Skeletal muscle satellite cell (primary cell): ENCODE measurements around the gene ATP13A5.

Source experiments
- H3K27me3 ChIP-seq: 2 replicates; pipeline ENCODE4 v1.7.0; 2013; ENCODE audit warnings: low read length; ENCODE audit not compliant: control insufficient read depth, insufficient read depth
- H3K36me3 ChIP-seq: 2 replicates; pipeline ENCODE4 v1.7.0; 2013; ENCODE audit warnings: mild to moderate bottlenecking, control low read depth, low read length; ENCODE audit not compliant: insufficient read depth
- H3K4me1 ChIP-seq: 2 replicates; pipeline ENCODE4 v1.7.0; 2013; ENCODE audit warnings: low read length; ENCODE audit not compliant: control insufficient read depth, insufficient read depth
- H3K4me2 ChIP-seq: 2 replicates; pipeline ENCODE4 v1.7.0; 2013; ENCODE audit warnings: mild to moderate bottlenecking, low read length
- H3K4me3 ChIP-seq: 2 replicates; pipeline ENCODE4 v1.7.0; 2013; ENCODE audit warnings: low read length
- H3K9ac ChIP-seq: 2 replicates; pipeline ENCODE4 v1.7.0; 2013; ENCODE audit warnings: mild to moderate bottlenecking, low read depth, low read length, moderate library complexity
- H3K9me3 ChIP-seq: replicated peaks from 2 replicates; pipeline ENCODE4 v1.7.0; 2013; ENCODE audit warnings: mild to moderate bottlenecking, control low read depth, low read length

ATP13A5 gene

DNA sequence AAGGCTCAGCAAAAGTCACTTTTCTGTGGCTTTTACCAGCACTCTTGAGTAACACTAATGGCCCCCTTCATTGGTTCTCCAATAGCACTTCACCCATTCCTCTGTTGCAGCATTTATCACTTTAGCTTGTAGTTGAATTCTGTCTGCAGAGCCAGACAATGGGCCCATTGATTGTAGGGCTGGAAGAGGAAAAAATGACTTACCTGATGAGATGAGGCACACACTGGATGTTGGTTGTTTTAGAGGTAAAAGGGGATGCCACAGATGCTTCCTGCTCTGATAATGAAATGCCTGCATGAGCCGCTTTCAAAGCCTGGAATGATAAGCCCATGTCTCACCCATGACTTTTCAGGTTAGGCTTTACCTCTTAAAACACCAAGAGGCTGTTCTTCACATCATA lies 73.2 kb downstream of the ATP13A5 start:
- H3K27me3 ChIP-seq, result no peaks in the 10 kb centered on the region
- no peaks in the 10 kb centered on the region for H3K36me3 ChIP-seq
- H3K9ac ChIP-seq, result no peak overlapping the region
- no peak overlapping the region for H3K4me2 ChIP-seq
- H3K9me3 ChIP-seq, result no peaks in the 10 kb centered on the region
- no peak overlapping the region for H3K4me3 ChIP-seq
- no peaks in the 10 kb centered on the region for H3K4me1 ChIP-seq

DNA sequence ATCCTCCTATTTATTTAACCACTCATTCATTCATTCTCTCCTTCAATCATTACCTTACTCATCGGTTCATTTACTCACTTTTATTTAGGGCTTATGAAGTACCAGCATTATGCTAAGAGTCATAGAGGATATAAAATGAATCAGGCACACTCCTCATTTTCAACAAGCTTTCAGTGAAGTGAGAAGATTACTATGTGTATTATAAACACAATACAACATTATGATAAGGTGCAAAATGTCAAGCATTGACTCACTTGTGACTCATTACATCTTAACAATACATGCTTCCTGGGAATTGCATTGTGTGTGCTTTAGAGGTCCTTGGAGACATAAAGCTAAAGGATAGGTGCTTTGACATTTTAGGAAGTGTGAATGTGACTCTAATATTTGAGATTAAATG lies 77.1 kb downstream of the ATP13A5 start:
- H3K4me3 ChIP-seq, result no peak overlapping the region
- no peaks in the 10 kb centered on the region for H3K27me3 ChIP-seq
- H3K9me3 ChIP-seq, result no peaks in the 10 kb centered on the region
- H3K9ac ChIP-seq, result no peak overlapping the region
- no peak overlapping the region for H3K4me2 ChIP-seq
- H3K36me3 ChIP-seq, result no peaks in the 10 kb centered on the region
- H3K4me1 ChIP-seq, result no peaks in the 10 kb centered on the region

DNA sequence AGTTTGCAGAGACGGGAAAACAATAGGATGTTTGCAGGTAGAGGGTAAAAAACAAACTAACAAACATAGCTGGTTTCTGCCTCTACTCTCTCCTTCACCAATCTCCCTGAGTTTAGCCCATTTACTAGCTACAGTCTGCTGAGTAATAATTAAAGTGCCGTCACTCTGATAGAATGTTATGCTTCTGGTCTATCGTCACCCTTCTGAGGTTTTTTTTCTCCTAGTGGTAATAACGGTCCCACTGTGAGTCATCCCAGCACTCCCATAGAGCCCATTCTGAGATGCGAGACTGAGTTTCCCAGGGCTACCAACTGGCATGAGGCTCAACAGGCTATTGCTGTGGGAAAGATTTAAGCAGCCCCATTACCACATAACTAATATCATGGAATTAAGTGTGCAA lies 81.1 kb downstream of the ATP13A5 start:
- H3K36me3 ChIP-seq, result no peaks in the 10 kb centered on the region
- H3K4me2 ChIP-seq, result no peak overlapping the region
- no peaks in the 10 kb centered on the region for H3K9me3 ChIP-seq
- H3K27me3 ChIP-seq, result no peaks in the 10 kb centered on the region
- no peak overlapping the region for H3K9ac ChIP-seq
- no peak overlapping the region for H3K4me3 ChIP-seq
- H3K4me1 ChIP-seq, result no peaks in the 10 kb centered on the region

DNA sequence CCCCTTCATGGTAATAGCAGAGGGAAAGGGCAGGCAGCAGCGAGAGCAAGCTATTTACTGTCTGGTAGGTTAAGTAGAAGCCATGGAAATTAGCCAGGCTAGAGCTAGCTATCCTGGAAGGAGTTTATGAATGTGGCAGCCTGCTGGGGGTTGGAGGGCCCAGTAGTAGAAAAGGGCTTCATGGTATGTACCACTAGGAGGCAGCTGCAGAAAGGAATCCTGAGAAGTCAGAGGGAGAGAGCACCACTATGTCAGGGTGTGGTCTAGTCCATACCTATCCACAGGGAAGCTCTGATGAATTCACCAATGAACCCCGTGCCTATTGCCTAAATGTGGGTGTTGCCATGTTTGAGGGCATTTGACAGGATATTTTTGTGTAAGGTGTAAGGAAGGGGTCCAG lies 82.6 kb downstream of the ATP13A5 start:
- no peaks in the 10 kb centered on the region for H3K4me1 ChIP-seq
- H3K27me3 ChIP-seq, result no peaks in the 10 kb centered on the region
- no peak overlapping the region for H3K9ac ChIP-seq
- H3K9me3 ChIP-seq, result no peaks in the 10 kb centered on the region
- no peaks in the 10 kb centered on the region for H3K36me3 ChIP-seq
- no peak overlapping the region for H3K4me2 ChIP-seq
- no peak overlapping the region for H3K4me3 ChIP-seq

DNA sequence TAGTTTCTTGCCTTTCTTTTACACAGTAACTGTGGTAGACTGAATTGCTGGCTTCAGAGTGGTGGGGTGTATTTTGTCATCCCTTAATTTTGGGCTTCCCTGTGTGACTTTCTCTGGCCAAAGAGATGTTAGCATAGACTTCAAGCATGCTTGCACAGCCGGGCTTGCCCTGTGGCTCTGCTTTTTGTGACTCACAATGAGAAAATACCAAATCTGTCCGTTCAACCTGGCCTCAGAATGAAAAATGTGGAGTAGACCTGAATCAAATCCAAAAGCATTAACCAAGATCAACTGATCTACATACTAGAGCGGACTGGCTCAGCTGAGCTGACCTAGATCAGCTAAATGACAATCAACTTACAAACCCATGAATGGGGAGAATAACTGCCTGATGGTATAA lies 86.2 kb downstream of the ATP13A5 start:
- no peak overlapping the region for H3K4me3 ChIP-seq
- no peak overlapping the region for H3K4me2 ChIP-seq
- no peaks in the 10 kb centered on the region for H3K4me1 ChIP-seq
- H3K36me3 ChIP-seq, result no peaks in the 10 kb centered on the region
- no peaks in the 10 kb centered on the region for H3K9me3 ChIP-seq
- no peak overlapping the region for H3K9ac ChIP-seq
- no peaks in the 10 kb centered on the region for H3K27me3 ChIP-seq

DNA sequence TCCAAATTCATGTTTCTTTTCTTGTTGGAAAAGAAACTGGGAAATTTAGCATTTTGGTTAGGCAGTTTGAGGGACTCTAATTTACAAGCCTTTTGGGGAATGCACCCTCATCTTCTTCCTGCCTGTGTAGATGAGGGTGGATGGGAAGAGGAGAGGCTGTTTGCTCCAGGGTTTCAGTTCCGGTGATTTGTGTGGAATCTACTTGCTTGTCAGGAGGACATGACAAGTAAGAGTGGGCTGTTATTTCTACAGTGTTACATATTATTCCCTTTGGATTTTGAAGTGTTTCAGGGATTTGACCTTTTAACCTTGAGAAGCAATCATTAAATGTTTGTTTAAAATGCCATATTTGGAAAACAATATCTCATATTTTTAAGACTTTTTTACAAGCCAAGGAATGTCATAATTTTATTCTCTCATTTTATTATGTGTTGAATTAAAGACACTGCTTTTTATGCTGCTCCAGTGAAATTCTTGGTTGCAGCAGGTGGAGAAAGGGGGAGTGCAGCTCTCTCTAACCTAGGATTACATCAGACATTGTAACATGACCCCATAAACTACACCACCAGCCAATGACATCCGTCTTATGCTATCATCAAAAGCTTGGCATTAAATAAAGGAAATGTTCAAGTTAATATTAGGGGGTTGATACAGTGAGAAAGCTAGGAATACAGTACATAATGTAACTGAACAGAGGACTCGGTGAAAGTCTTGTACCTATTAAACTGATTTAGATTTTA lies 107.3 kb downstream of the ATP13A5 start:
- no peak overlapping the region for H3K4me3 ChIP-seq

DNA sequence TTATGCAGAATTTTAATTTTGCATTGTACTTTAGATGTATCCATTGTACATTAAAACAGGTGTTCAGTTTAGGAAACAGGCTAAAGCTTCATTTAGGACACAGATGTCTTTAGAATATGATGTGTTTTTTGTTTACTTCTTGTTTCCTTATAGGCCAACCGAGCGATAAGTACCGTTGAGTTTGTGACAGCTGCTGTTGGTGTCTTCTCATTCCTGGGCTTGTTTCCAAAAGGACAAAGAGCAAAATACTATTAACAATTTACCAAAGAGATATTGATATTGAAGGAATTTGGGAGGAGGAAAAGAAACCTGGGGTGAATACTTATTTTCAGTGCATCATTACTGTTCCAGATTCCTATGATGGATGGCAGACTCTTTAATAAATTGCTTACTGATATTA lies 108.1 kb downstream of the ATP13A5 start:
- no peak overlapping the region for H3K9ac ChIP-seq

More for the DNA sequence above, 107.3 kb downstream of the ATP13A5 start:
- no peaks in the 10 kb centered on the region for H3K27me3 ChIP-seq
- H3K4me2 ChIP-seq, result no peak overlapping the region
- no peaks in the 10 kb centered on the region for H3K9me3 ChIP-seq
- no peaks in the 10 kb centered on the region for H3K36me3 ChIP-seq
- no peak overlapping the region for H3K9ac ChIP-seq
- H3K4me1 ChIP-seq, result no peaks in the 10 kb centered on the region

DNA sequence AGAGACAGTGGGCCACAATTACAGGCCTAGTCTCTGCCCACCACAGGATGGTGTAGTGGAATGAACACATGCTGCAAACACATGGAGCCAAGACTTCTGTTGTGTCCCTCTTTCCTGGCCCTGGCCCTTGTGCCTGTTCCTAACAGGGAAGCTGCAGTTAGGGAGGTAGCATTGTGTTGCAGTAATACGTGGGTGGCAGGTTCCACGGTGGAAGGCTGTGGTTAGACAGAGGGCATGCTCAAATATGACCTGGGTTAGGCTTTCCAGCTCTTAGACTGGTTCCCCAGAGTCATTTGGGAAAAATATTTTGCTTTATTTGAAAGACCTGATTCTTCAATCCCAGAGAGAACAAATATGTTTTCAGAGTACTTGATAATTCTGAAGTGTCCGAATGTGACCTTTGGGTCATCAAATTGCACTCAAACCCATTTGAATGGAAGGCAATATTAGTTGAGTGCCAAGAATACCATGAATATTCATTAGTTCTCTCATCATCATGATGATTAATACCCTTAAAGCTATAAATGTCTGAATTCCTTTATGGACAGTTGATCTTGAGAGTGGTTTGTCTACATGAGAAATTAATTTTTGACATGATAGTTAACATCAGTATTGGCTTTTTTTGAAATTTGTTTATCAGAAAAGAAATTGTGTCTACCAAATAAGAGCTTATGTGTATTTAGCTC lies 109.1 kb downstream of the ATP13A5 start:
- Histone ChIP-seq H3K4me1 (no peaks in the 10 kb centered on the region), H3K36me3 (no peaks in the 10 kb centered on the region), H3K9me3 (no peaks in the 10 kb centered on the region), H3K27me3 (no peaks in the 10 kb centered on the region), H3K4me3 (no peak overlapping the region), H3K4me2 (no peak overlapping the region), H3K9ac (no peak overlapping the region)

More for the DNA sequence above, 108.1 kb downstream of the ATP13A5 start:
- Histone ChIP-seq H3K4me2 (no peak overlapping the region), H3K4me1 (no peaks in the 10 kb centered on the region), H3K9me3 (no peaks in the 10 kb centered on the region), H3K36me3 (no peaks in the 10 kb centered on the region), H3K4me3 (no peak overlapping the region), H3K27me3 (no peaks in the 10 kb centered on the region)

DNA sequence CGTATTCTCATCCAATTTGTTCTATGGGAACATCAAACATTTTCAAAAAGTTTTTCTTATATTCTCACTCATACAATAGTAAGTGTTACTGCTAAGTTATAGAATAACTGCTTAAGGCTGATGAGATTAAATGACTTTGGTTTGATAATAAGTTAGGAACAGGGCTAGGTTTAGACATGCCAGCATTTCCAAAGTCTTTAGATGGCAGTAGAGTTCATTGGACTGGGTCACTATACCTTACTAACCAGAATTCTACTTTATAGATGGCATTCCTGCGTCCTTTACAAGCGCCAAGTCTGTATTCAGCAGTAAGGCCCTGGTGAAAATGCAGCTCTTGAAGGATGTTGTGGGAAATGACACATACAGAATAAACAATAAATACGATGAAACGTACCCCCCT lies 115.8 kb downstream of the ATP13A5 start:
- Histone ChIP-seq H3K4me1 (no peaks in the 10 kb centered on the region), H3K36me3 (no peaks in the 10 kb centered on the region), H3K27me3 (no peaks in the 10 kb centered on the region), H3K9me3 (no peaks in the 10 kb centered on the region), H3K4me3 (no peak overlapping the region), H3K4me2 (no peak overlapping the region), H3K9ac (no peak overlapping the region)

DNA sequence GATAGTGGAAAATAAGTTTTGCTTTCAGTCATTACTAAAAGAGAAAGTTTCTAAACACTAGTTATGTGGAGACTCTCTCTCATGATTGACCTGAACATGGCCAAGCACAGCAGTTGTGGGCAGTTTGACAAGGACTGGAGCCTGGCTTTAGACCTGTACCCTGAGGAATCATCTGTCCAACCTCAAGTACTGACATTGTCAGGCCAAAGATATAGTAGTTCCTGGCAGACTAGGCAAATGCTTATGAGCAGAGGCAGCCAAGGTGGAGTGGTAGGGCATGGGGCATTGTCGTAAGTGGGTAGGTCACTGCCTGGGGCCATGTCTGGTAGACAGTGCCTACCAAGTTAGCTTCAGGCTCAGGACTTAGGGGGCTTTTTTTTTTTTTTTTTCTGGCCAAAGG lies 116.6 kb downstream of the ATP13A5 start:
- Histone ChIP-seq H3K4me2 (no peak overlapping the region), H3K36me3 (no peaks in the 10 kb centered on the region), H3K4me1 (no peaks in the 10 kb centered on the region), H3K4me3 (no peak overlapping the region), H3K9me3 (no peaks in the 10 kb centered on the region), H3K27me3 (no peaks in the 10 kb centered on the region), H3K9ac (no peak overlapping the region)

DNA sequence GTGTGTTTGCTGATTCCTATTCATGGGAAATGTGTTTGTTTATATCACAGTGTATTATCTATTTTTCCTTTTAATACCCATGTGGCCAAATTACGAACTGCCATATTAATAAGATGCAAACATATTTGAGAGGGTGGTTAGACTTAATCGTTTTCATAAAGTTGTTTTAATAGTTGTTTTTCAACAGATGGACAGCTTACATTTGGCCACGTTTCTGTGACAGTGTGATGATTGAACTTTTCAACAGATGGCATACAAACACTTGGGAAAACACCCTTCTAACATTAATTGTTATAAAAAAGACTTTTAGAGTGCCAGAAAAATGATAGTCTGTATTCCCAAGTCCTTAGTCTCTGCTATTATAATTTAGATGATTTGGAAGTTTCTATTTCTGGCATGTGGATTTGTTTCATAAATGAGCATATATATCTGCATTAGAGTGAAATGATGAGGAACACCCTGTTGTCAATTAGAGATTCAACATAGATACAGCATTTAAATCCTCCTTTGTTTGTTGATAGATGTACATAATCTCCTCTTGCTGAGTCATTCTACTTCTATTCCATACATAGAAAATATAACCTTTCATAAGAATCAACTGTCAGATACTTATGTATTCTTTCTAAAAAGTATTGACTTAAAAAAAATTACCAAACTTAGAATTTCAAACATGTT lies 124.4 kb downstream of the ATP13A5 start:
- no peak overlapping the region for H3K4me3 ChIP-seq
- no peaks in the 10 kb centered on the region for H3K9me3 ChIP-seq
- no peak overlapping the region for H3K9ac ChIP-seq
- H3K36me3 ChIP-seq, result no peaks in the 10 kb centered on the region
- no peak overlapping the region for H3K4me2 ChIP-seq
- no peaks in the 10 kb centered on the region for H3K4me1 ChIP-seq
- H3K27me3 ChIP-seq, result no peaks in the 10 kb centered on the region
